HG02884 (cell line): ENCODE data around the gene PAFAH1B1.
"Not testable (repeated sequence)": the region's sequence is repeated elsewhere in the genome, so short reads cannot be mapped to it uniquely, and the experiment has no call there.

Source experiments
- ATAC-seq: cut with Tn5 transposase; IDR thresholded peaks from one replicate; pipeline ENCODE4 v1.9.1; 2021; ENCODE audit warnings: mild to moderate bottlenecking, moderate library complexity; ENCODE audit not compliant: unreplicated experiment

PAFAH1B1 gene

GRCh38 chr17:2688351-2689342 lies 95.2 kb downstream of the PAFAH1B1 start:
- ATAC-seq, result no peak

GRCh38 chr17:2689411-2690164 lies 96.1 kb downstream of the PAFAH1B1 start:
- ATAC-seq, result no peak

GRCh38 chr17:2690165-2691068 lies 97.0 kb downstream of the PAFAH1B1 start:
- no peak for ATAC-seq

- no peak for ATAC-seq
These were observed 97.8 kb downstream of the PAFAH1B1 start for GRCh38 chr17:2691069-2691871.

GRCh38 chr17:2691965-2692780 lies 98.7 kb downstream of the PAFAH1B1 start:
- no peak for ATAC-seq

- no peak for ATAC-seq
These were observed 99.3 kb downstream of the PAFAH1B1 start for GRCh38 chr17:2692781-2693135.

GRCh38 chr17:2693561-2694380 lies 100.3 kb downstream of the PAFAH1B1 start:
- ATAC-seq, result no peak

GRCh38 chr17:2694381-2695242 lies 101.2 kb downstream of the PAFAH1B1 start:
- ATAC-seq, result no peak

- no peak for ATAC-seq
These were observed 101.9 kb downstream of the PAFAH1B1 start for GRCh38 chr17:2695243-2695960.

GRCh38 chr17:2695961-2696760 lies 102.7 kb downstream of the PAFAH1B1 start:
- ATAC-seq, result no peak

- ATAC-seq, result no peak
These were observed 104.2 kb downstream of the PAFAH1B1 start for GRCh38 chr17:2697611-2698162.

- ATAC-seq, result not testable (repeated sequence)
These were observed 105.9 kb downstream of the PAFAH1B1 start for GRCh38 chr17:2699216-2699805.

GRCh38 chr17:2700030-2700490 lies 106.6 kb downstream of the PAFAH1B1 start:
- ATAC-seq, result no peak

GRCh38 chr17:2700491-2701141 lies 107.2 kb downstream of the PAFAH1B1 start:
- ATAC-seq, result no peak
